Loucy (cell line): Measurements from ENCODE around the gene PRPF40B.

Experiments used
- H2AFZ ChIP-seq: fragments of 200-600 bp; sonication (generic); 2 replicates; pipeline ENCODE4 v1.6.0; 2016; ENCODE audit warnings: antibody characterized with exemption, mild to moderate bottlenecking, low read length, moderate library complexity
- H3F3A ChIP-seq: fragments of 200-600 bp; 2 replicates; pipeline ENCODE4 v1.6.0; 2016; ENCODE audit warnings: antibody characterized with exemption, low read depth, mild to moderate bottlenecking
- H3K27me3 ChIP-seq: fragments of 200-600 bp; sonication (generic); 2 replicates; pipeline ENCODE4 v1.6.1; 2014; ENCODE audit warnings: low read length, mild to moderate bottlenecking; ENCODE audit not compliant: insufficient read depth, poor library complexity, severe bottlenecking
- H3K36me3 ChIP-seq: fragments of 200-600 bp; sonication (generic); 2 replicates; pipeline ENCODE4 v1.6.1; 2016; ENCODE audit warnings: low read length; ENCODE audit not compliant: insufficient read depth
- H3K4me1 ChIP-seq: fragments of 200-600 bp; sonication (generic); 2 replicates; pipeline ENCODE4 v1.5.1; 2014; ENCODE audit warnings: low read length, mild to moderate bottlenecking; ENCODE audit not compliant: insufficient read depth, poor library complexity, severe bottlenecking
- H3K4me2 ChIP-seq: fragments of 200-600 bp; sonication (generic); 2 replicates; pipeline ENCODE4 v1.6.0; 2014; ENCODE audit warnings: antibody characterized with exemption, low read length, low read depth, mild to moderate bottlenecking; ENCODE audit not compliant: poor library complexity, severe bottlenecking
- H3K4me3 ChIP-seq: fragments of 200-600 bp; sonication (generic); 2 replicates; pipeline ENCODE4 v1.5.1; 2014; ENCODE audit warnings: low read length, mild to moderate bottlenecking, mixed read lengths; ENCODE audit not compliant: poor library complexity, severe bottlenecking
- H3K79me2 ChIP-seq: fragments of 200-600 bp; sonication (generic); 2 replicates; pipeline ENCODE4 v1.6.1; 2014; ENCODE audit warnings: low read length; ENCODE audit not compliant: insufficient read depth
- H3K9ac ChIP-seq: fragments of 200-600 bp; sonication (generic); 2 replicates; pipeline ENCODE4 v1.6.0; 2014; ENCODE audit warnings: mild to moderate bottlenecking, low read depth, low read length, moderate library complexity; ENCODE audit not compliant: poor library complexity, severe bottlenecking
- H3K9me2 ChIP-seq: fragments of 200-600 bp; sonication (generic); replicated peaks from 2 replicates; pipeline ENCODE4 v1.6.1; 2016; ENCODE audit warnings: low read depth, low read length, mixed read lengths
- H3K9me3 ChIP-seq: fragments of 200-600 bp; sonication (generic); 2 replicates; pipeline ENCODE4 v1.6.1; 2014; ENCODE audit warnings: mild to moderate bottlenecking, antibody characterized with exemption, low read length, low read depth; ENCODE audit not compliant: insufficient read depth
- H4K20me1 ChIP-seq: fragments of 200-600 bp; sonication (generic); 2 replicates; pipeline ENCODE4 v1.6.0; 2014; ENCODE audit warnings: antibody characterized with exemption, low read length, mild to moderate bottlenecking; ENCODE audit not compliant: insufficient read depth, poor library complexity, severe bottlenecking
- EZH2phosphoT487 ChIP-seq: fragments of 200-600 bp; IDR thresholded peaks from 2 replicates; pipeline ENCODE4 v1.6.1; 2018; ENCODE audit warnings: antibody characterized with exemption, mild to moderate bottlenecking, moderate library complexity, borderline replicate concordance
- TF ChIP-seq, protein P1 (sequence below): fragments of 200-600 bp; sonication (generic); conservative IDR thresholded peaks from 2 replicates; pipeline ENCODE4 v1.5.1; 2014; ENCODE audit warnings: mild to moderate bottlenecking, antibody characterized with exemption, low read length

The PRPF40B gene

DNA sequence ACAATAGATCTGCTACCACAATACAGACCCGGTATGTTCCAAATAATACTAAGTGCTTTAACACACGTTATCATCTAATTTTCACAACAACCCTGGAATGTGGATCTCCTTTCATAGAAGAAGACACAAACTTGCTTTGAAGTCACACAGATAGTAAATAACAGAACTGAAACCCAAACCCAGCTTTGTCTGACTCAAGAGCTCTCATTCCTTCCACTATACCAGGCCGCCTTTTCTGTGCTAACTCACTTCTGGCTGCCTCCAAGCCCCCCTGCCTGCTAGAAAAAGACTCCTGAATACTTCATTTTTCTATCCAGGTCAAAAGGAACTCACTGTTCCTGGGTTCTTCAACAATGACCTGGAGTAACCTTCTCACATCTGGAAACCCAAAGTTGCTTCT lies 37.8 kb downstream of the PRPF40B start:
- no peaks in the 10 kb centered on the region; the same call in 1 of the 2 replicates for H3F3A ChIP-seq
- peak overlapping the region; percentile 93 for H3K4me2 ChIP-seq

DNA sequence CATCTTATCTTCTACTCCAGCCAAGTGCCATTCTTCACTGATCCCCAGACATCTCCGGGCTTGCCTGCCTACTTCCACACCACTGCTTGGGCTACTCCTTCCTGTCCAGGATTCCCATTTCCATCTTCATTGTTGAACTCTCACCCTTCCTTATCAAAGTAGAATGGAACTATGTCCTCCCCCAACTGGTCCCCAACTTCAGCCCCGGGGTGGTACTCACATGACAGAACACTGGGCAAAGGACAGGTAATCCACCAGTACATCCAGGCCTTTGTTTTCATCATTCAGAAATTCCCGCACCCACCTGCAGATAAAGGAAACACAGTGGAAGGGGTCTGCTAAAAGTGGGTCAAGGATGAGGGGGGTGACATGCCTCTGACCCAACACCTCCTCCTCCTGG lies 38.4 kb downstream of the PRPF40B start:
- no peaks in the 10 kb centered on the region for H3K9me3 ChIP-seq
- H3K9ac ChIP-seq, result peak overlapping the region; percentile 76
- H4K20me1 ChIP-seq, result no peaks in the 10 kb centered on the region
- no peaks in the 10 kb centered on the region for H3K27me3 ChIP-seq
- TF ChIP-seq EZH2phosphoT487, result no peak
- TF ChIP-seq, protein P1, sequence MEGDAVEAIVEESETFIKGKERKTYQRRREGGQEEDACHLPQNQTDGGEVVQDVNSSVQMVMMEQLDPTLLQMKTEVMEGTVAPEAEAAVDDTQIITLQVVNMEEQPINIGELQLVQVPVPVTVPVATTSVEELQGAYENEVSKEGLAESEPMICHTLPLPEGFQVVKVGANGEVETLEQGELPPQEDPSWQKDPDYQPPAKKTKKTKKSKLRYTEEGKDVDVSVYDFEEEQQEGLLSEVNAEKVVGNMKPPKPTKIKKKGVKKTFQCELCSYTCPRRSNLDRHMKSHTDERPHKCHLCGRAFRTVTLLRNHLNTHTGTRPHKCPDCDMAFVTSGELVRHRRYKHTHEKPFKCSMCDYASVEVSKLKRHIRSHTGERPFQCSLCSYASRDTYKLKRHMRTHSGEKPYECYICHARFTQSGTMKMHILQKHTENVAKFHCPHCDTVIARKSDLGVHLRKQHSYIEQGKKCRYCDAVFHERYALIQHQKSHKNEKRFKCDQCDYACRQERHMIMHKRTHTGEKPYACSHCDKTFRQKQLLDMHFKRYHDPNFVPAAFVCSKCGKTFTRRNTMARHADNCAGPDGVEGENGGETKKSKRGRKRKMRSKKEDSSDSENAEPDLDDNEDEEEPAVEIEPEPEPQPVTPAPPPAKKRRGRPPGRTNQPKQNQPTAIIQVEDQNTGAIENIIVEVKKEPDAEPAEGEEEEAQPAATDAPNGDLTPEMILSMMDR, result no peak
- H3K36me3 ChIP-seq, result peaks cover 31% of the 10 kb centered on the region; the same call in 1 of the 2 replicates
- no peaks in the 10 kb centered on the region; the same call in 1 of the 2 replicates for H3F3A ChIP-seq
- H3K9me2 ChIP-seq, result no peaks in the 10 kb centered on the region
- H3K4me2 ChIP-seq, result peak overlapping the region; percentile 93
- peaks cover 30% of the 10 kb centered on the region for H3K79me2 ChIP-seq
- peaks cover 59% of the 10 kb centered on the region for H3K4me1 ChIP-seq
- H2AFZ ChIP-seq, result no peak overlapping the region
- peak overlapping the region; percentile 67 for H3K4me3 ChIP-seq

More for the DNA sequence above, 37.8 kb downstream of the PRPF40B start:
- peaks cover 30% of the 10 kb centered on the region for H3K79me2 ChIP-seq
- H2AFZ ChIP-seq, result no peak overlapping the region
- TF ChIP-seq EZH2phosphoT487, result no peak
- TF ChIP-seq, protein P1, result no peak
- no peaks in the 10 kb centered on the region for H3K9me3 ChIP-seq
- H3K36me3 ChIP-seq, result peaks cover 35% of the 10 kb centered on the region; the same call in 1 of the 2 replicates
- no peak overlapping the region for H3K4me3 ChIP-seq
- H3K4me1 ChIP-seq, result peaks cover 62% of the 10 kb centered on the region
- no peaks in the 10 kb centered on the region for H4K20me1 ChIP-seq
- H3K27me3 ChIP-seq, result no peaks in the 10 kb centered on the region
- H3K9ac ChIP-seq, result peak overlapping the region; percentile 76
- no peaks in the 10 kb centered on the region for H3K9me2 ChIP-seq

DNA sequence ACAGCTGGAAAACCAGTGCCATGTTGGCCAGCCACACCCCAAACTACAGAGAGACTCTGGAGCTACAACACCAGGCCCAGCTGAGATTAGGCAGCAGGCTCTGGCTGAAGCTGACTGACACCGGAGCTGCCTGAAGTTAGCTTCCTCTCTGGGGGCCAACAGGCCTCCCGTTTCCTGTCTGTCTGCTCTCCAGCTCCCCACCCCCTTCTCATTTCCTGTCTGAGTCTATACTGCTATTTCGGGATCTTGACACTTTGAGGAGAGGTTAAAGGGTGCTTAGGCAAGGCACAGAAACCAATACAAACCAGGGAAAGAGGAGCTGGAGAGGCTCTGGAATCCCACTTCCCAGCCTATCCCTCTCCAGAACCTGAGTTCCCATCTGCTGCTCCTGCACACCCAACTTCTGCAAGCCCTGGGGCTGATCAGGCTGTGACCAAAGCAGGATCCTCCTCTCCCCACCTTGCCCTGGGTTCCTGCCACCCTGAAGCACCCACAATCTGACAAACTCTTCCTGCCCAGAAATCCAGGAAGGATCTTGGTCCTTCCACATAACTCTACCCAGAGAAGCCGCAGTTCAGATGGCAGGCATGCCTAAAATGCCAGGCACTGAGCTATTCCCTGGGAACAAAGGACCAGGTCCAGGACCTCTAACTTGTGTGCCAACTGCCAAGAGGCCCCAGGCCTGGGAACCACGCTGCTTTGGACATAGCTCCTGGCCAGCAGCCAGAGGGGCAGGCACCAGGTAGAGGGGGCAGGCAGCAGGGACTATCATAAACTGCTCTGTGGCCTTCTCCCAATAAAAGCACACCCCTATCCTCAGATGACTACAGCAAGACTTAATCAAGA lies 39.9 kb downstream of the PRPF40B start:
- peaks cover 18% of the 10 kb centered on the region; the same call in 1 of the 2 replicates for H3K36me3 ChIP-seq
- no peaks in the 10 kb centered on the region for H3K9me3 ChIP-seq
- no peak overlapping the region for H2AFZ ChIP-seq
- H3K4me1 ChIP-seq, result peaks cover 71% of the 10 kb centered on the region
- no peaks in the 10 kb centered on the region; the same call in 1 of the 2 replicates for H3F3A ChIP-seq
- H3K9ac ChIP-seq, result peak overlapping the region; percentile 76
- peak overlapping the region; percentile 93 for H3K4me2 ChIP-seq
- no peak for TF ChIP-seq EZH2phosphoT487
- TF ChIP-seq, protein P1, result no peak
- peaks cover 41% of the 10 kb centered on the region for H3K79me2 ChIP-seq
- H3K4me3 ChIP-seq, result peak overlapping the region; percentile 67
- H3K27me3 ChIP-seq, result no peaks in the 10 kb centered on the region
- H3K9me2 ChIP-seq, result no peaks in the 10 kb centered on the region
- no peaks in the 10 kb centered on the region for H4K20me1 ChIP-seq
